ENCODE results near the gene OLA1. TPM values are rescaled to one million over a fixed set of nuclear protein-coding genes. Genes with fewer than 3 reads are reported as not detected.

OLA1 gene
- total RNA-seq, 1 experiment from 2014 or later, result 134 TPM

DNA sequence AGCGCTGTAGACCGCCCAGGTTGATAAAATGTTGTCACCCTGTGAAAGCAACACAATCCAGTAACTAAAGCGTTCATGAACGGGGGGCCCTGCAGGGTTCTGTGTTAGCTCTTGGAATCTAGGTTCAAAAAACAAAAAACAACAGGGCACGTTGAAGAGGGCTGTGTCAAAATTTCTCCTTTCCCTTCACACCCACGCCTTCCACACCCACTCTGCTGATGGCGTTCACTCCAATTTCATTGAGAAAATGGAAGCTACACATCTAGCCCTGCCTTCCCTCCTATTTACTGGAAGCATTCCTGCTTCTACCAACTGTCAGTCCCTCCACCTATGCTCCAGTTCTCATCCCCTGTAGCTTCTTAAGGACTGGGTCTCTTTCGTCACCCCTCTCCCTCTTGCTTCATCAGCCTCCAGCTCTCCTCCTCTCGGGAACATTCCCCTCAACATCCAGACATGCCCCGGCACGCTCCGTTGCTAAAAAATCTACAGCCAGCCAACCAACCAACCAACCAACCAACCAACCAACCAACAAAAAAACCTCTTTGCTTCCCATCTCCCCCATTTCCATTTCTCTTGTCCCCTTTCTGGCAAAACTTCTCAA, 184.7 kb downstream of the OLA1 start:
- no peak overlapping the region for H3K27ac ChIP-seq (ENCODE audit: low read length)
- no peak overlapping the region for H3K4me3 ChIP-seq (ENCODE audit: low read length)
- no peaks in the 10 kb centered on the region for H4K20me1 ChIP-seq (ENCODE audit: insufficient read depth, low read depth, low read length)
- no peak overlapping the region for H2AFZ ChIP-seq (ENCODE audit: low read length)
- no peaks in the 10 kb centered on the region for H3K9me2 ChIP-seq (replicated peaks; ENCODE audit: insufficient read depth, low read length)
- H3K4me2 ChIP-seq (ENCODE audit: low read depth, low read length, poor library complexity, severe bottlenecking), result no peak overlapping the region
- no peaks in the 10 kb centered on the region for H3K4me1 ChIP-seq (ENCODE audit: low read length)
- H3K27me3 ChIP-seq (ENCODE audit: low read length), result peaks cover 2% of the 10 kb centered on the region; the same call in 1 of the 2 replicates
- 0 out of 2 replicates have a peak, but pooled peaks cover 2% of the 10 kb centered on the region for H3K9me3 ChIP-seq (ENCODE audit: low read length)
- H3K36me3 ChIP-seq (ENCODE audit: insufficient read depth, low read length), result no peaks in the 10 kb centered on the region
- no peaks in the 10 kb centered on the region for H3K79me2 ChIP-seq (ENCODE audit: low read length)
- no peak for DNase-seq
- H3K9ac ChIP-seq (ENCODE audit: low read length), result no peak overlapping the region

DNA sequence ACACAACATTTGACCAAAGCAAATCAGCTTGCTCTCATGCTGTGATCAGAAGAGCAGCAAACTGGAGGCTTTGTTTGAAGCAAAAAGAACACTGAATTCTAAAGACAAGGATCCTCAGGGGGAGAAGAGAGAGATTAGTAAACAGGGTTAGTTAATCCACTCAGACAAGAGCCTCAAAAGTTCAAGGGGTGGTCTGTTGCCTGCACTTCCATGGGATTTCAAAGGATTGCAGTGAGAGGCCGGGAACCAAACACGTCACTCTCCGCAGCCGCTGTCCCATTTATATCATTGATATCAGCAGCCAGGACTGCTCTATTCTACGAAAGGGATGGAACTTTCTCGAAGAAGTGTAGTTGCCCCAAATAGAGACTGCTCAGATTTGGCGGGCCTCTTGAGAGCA, 185.4 kb downstream of the OLA1 start:
- Histone ChIP-seq H2AFZ (ENCODE audit: low read length) (no peak overlapping the region), H3K9ac (ENCODE audit: low read length) (no peak overlapping the region), H3K4me1 (ENCODE audit: low read length) (no peaks in the 10 kb centered on the region), H3K9me3 (ENCODE audit: low read length) (0 out of 2 replicates have a peak, but pooled peaks cover 2% of the 10 kb centered on the region), H3K9me2 (replicated peaks; ENCODE audit: insufficient read depth, low read length) (no peaks in the 10 kb centered on the region), H4K20me1 (ENCODE audit: insufficient read depth, low read depth, low read length) (no peaks in the 10 kb centered on the region), H3K27me3 (ENCODE audit: low read length) (peaks cover 3% of the 10 kb centered on the region; the same call in 1 of the 2 replicates), H3K4me3 (ENCODE audit: low read length) (no peak overlapping the region), H3K4me2 (ENCODE audit: low read depth, low read length, poor library complexity, severe bottlenecking) (no peak overlapping the region), H3K36me3 (ENCODE audit: insufficient read depth, low read length) (no peaks in the 10 kb centered on the region), H3K27ac (ENCODE audit: low read length) (no peak overlapping the region), H3K79me2 (ENCODE audit: low read length) (no peaks in the 10 kb centered on the region)
- DNase-seq, result no peak

DNA sequence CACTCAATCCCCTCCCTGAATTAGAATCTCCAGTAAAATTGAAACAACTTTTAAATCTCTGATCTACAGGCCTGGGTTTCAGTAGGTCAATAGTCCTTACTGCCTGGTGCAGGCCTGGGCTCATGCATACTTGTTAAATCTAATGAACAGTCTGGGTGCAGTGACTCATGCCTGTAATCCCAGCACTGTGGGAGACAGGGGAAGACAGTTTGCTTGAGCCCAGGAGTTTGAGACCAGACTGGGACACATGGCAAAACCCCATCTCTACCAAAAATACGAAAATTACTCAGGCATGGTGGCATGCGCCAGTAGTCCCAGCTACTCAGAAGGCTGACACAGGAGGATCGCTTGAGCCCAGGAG, 188.5 kb downstream of the OLA1 start:
- H3K79me2 ChIP-seq (ENCODE audit: low read length), result no peaks in the 10 kb centered on the region
- no peak overlapping the region for H3K4me3 ChIP-seq (ENCODE audit: low read length)
- peaks cover 3% of the 10 kb centered on the region; the same call in 1 of the 2 replicates for H3K27me3 ChIP-seq (ENCODE audit: low read length)
- H3K27ac ChIP-seq (ENCODE audit: low read length), result no peak overlapping the region
- no peak overlapping the region for H2AFZ ChIP-seq (ENCODE audit: low read length)
- 0 out of 2 replicates have a peak, but pooled peaks cover 2% of the 10 kb centered on the region for H3K9me3 ChIP-seq (ENCODE audit: low read length)
- no peak overlapping the region for H3K9ac ChIP-seq (ENCODE audit: low read length)
- no peak for DNase-seq
- no peaks in the 10 kb centered on the region for H4K20me1 ChIP-seq (ENCODE audit: insufficient read depth, low read depth, low read length)
- no peaks in the 10 kb centered on the region for H3K9me2 ChIP-seq (replicated peaks; ENCODE audit: insufficient read depth, low read length)
- H3K4me2 ChIP-seq (ENCODE audit: low read depth, low read length, poor library complexity, severe bottlenecking), result no peak overlapping the region
- H3K4me1 ChIP-seq (ENCODE audit: low read length), result no peaks in the 10 kb centered on the region
- H3K36me3 ChIP-seq (ENCODE audit: insufficient read depth, low read length), result no peaks in the 10 kb centered on the region

DNA sequence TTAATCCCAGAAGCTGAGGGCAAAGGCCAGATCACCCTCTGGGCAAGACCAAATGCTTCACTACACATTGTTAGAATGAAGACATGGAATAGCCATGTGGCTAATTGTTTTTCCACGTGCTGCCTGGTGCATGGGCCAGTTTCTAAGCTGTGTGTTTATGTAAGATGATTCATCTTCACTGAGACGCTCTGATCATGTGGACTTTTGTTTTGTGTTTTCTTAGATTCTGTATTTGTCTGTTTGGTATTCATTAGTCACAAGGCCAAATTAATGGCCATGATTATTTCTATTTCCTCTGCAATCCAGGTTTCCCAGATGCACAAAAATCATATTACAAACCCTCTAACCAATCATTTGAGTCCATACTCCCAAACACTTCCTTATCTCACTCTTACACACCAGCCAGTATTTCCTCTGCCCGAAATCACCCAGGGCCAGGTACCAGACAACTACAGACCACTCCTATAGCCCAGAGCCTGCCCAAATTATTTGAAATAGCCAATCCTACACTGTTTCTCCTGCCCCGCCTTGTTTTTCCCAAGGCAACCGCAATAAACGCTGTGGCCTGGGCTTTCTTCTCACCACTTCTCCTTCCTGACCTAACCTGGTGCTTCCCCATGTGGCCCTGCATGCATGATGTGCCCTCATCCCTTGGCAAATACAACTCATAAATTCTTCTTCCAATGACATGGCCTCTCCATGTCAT, 189.0 kb downstream of the OLA1 start:
- H3K9me2 ChIP-seq (replicated peaks; ENCODE audit: insufficient read depth, low read length), result no peaks in the 10 kb centered on the region
- no peaks in the 10 kb centered on the region for H4K20me1 ChIP-seq (ENCODE audit: insufficient read depth, low read depth, low read length)
- peaks cover 3% of the 10 kb centered on the region; the same call in 1 of the 2 replicates for H3K27me3 ChIP-seq (ENCODE audit: low read length)
- no peak for DNase-seq
- no peaks in the 10 kb centered on the region for H3K79me2 ChIP-seq (ENCODE audit: low read length)
- no peak overlapping the region for H3K4me3 ChIP-seq (ENCODE audit: low read length)
- H3K4me2 ChIP-seq (ENCODE audit: low read depth, low read length, poor library complexity, severe bottlenecking), result no peak overlapping the region
- H2AFZ ChIP-seq (ENCODE audit: low read length), result no peak overlapping the region
- H3K27ac ChIP-seq (ENCODE audit: low read length), result no peak overlapping the region
- no peak overlapping the region for H3K9ac ChIP-seq (ENCODE audit: low read length)
- no peaks in the 10 kb centered on the region for H3K36me3 ChIP-seq (ENCODE audit: insufficient read depth, low read length)
- H3K4me1 ChIP-seq (ENCODE audit: low read length), result no peaks in the 10 kb centered on the region
- H3K9me3 ChIP-seq (ENCODE audit: low read length), result 0 out of 2 replicates have a peak, but pooled peaks cover 2% of the 10 kb centered on the region

DNA sequence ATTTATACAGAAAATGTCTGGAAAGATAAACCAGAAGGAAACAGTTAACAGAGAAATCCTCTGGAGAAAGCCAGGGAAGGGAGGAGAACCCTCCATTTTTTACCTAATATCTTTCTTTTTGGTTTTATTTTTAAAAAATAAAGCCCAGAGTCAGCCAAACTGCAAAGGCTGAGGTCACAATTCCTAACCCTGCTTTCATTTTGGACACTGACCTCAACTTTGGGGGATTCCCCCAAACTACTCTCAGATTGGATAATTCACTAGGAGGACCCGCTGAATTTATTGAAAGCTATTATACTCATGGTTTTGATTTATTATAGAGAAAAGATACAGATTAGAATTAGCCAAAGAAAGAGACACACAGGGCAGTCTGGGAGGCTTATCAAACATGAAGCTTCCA, 189.9 kb downstream of the OLA1 start:
- Histone ChIP-seq H3K36me3 (ENCODE audit: insufficient read depth, low read length) (no peaks in the 10 kb centered on the region), H2AFZ (ENCODE audit: low read length) (no peak overlapping the region), H3K9ac (ENCODE audit: low read length) (no peak overlapping the region), H3K4me3 (ENCODE audit: low read length) (no peak overlapping the region), H3K4me2 (ENCODE audit: low read depth, low read length, poor library complexity, severe bottlenecking) (no peak overlapping the region), H3K4me1 (ENCODE audit: low read length) (no peaks in the 10 kb centered on the region), H3K27ac (ENCODE audit: low read length) (no peak overlapping the region), H3K27me3 (ENCODE audit: low read length) (peaks cover 3% of the 10 kb centered on the region; the same call in 1 of the 2 replicates), H4K20me1 (ENCODE audit: insufficient read depth, low read depth, low read length) (no peaks in the 10 kb centered on the region), H3K79me2 (ENCODE audit: low read length) (no peaks in the 10 kb centered on the region), H3K9me2 (replicated peaks; ENCODE audit: insufficient read depth, low read length) (no peaks in the 10 kb centered on the region), H3K9me3 (ENCODE audit: low read length) (0 out of 2 replicates have a peak, but pooled peaks cover 2% of the 10 kb centered on the region)
- DNase-seq, result no peak

DNA sequence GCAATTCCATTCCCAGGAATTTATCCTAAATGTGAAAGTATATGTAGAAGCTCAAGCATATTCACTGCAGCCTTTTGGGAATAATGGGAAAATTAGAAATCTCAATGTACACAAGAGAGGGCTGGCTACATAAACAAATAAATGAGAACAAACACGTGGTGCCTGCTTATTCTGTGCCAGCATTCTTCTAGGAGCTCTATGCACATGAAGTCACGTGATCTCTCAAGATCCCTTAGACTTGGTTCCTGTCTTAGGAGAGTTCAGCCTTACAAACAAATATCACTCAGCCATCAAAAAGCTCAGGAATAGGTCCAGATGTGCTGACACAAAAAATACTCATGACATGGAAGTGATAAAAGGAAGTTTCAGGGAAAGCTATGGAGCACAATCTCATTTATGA, 190.3 kb downstream of the OLA1 start:
- H3K4me2 ChIP-seq (ENCODE audit: low read depth, low read length, poor library complexity, severe bottlenecking), result no peak overlapping the region
- no peak for DNase-seq
- H3K27ac ChIP-seq (ENCODE audit: low read length), result no peak overlapping the region
- no peak overlapping the region for H3K4me3 ChIP-seq (ENCODE audit: low read length)
- H3K36me3 ChIP-seq (ENCODE audit: insufficient read depth, low read length), result no peaks in the 10 kb centered on the region
- H3K4me1 ChIP-seq (ENCODE audit: low read length), result no peaks in the 10 kb centered on the region
- 0 out of 2 replicates have a peak, but pooled peaks cover 2% of the 10 kb centered on the region for H3K9me3 ChIP-seq (ENCODE audit: low read length)
- no peak overlapping the region for H3K9ac ChIP-seq (ENCODE audit: low read length)
- no peaks in the 10 kb centered on the region for H4K20me1 ChIP-seq (ENCODE audit: insufficient read depth, low read depth, low read length)
- no peak overlapping the region for H2AFZ ChIP-seq (ENCODE audit: low read length)
- H3K27me3 ChIP-seq (ENCODE audit: low read length), result peaks cover 3% of the 10 kb centered on the region; the same call in 1 of the 2 replicates
- H3K79me2 ChIP-seq (ENCODE audit: low read length), result no peaks in the 10 kb centered on the region
- H3K9me2 ChIP-seq (replicated peaks; ENCODE audit: insufficient read depth, low read length), result no peaks in the 10 kb centered on the region

DNA sequence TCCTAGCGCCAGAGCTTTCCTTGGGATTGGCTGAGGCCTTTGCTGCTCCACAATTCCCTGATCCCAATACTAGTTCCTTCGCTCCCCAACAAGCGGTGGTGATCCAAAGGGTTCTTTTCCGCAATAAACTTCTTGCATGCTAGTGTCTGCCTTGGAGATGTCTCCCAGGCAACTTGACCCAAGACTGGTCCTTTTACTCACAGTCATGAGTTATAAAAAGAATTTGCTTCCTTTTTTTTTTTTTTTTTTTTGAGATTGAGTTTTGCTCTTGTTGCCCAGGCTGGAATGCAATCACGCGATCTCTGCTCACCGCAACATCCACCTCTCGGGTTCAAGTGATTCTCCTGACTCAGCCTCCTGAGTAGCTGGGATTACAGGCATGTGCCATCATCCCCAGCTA, 193.4 kb downstream of the OLA1 start:
- Histone ChIP-seq H3K9ac (ENCODE audit: low read length) (no peak overlapping the region), H3K27ac (ENCODE audit: low read length) (no peak overlapping the region), H3K79me2 (ENCODE audit: low read length) (no peaks in the 10 kb centered on the region), H4K20me1 (ENCODE audit: insufficient read depth, low read depth, low read length) (no peaks in the 10 kb centered on the region), H3K9me2 (replicated peaks; ENCODE audit: insufficient read depth, low read length) (no peaks in the 10 kb centered on the region), H3K27me3 (ENCODE audit: low read length) (peaks cover 3% of the 10 kb centered on the region; the same call in 1 of the 2 replicates), H3K4me1 (ENCODE audit: low read length) (no peaks in the 10 kb centered on the region), H3K4me2 (ENCODE audit: low read depth, low read length, poor library complexity, severe bottlenecking) (no peak overlapping the region), H2AFZ (ENCODE audit: low read length) (no peak overlapping the region), H3K4me3 (ENCODE audit: low read length) (no peak overlapping the region), H3K36me3 (ENCODE audit: insufficient read depth, low read length) (no peaks in the 10 kb centered on the region), H3K9me3 (ENCODE audit: low read length) (0 out of 2 replicates have a peak, but pooled peaks cover 2% of the 10 kb centered on the region)
- DNase-seq, result no peak

DNA sequence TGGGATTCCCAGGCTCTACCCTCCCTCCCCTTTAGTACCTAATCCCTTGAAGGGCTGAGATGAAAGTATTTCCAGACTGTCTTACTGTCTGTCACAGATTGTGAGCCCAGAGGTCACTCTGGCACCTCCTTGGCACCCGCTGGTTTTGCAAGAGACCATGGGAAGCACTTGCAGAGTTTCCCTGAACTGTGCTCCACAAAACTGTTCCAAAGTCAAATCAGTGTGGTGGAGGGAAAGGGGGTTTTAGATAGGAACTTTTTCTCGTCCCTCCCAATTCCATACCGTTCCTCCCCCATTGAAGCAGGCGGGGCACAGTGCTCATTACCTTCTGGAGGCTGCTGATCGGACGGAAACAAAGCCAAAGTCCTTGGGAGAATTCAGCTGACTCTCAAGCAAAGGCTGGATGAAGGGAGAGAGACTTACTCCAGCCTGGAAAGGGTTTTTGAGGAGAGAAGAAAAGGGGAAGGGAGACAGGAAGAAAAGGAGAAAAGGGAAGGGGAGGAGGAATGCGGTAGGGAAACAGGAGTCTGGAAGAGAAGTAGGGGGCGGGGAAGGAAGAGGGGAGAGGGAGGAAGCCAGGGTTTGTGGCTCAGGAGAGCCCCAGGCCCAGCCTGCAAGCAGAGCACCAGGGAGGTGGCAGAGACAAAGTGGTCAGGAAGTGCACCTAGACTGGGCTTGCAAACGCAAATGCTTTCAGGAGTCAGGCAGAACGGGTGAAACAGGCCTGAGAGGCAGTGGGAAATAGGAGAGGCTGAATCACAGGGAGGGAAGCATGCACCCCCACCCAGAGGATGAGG, 194.8 kb downstream of the OLA1 start:
- H4K20me1 ChIP-seq (ENCODE audit: insufficient read depth, low read depth, low read length), result no peaks in the 10 kb centered on the region
- DNase-seq, result no peak
- no peak overlapping the region for H3K4me3 ChIP-seq (ENCODE audit: low read length)
- H2AFZ ChIP-seq (ENCODE audit: low read length), result no peak overlapping the region
- no peak overlapping the region for H3K4me2 ChIP-seq (ENCODE audit: low read depth, low read length, poor library complexity, severe bottlenecking)
- H3K36me3 ChIP-seq (ENCODE audit: insufficient read depth, low read length), result no peaks in the 10 kb centered on the region
- H3K27me3 ChIP-seq (ENCODE audit: low read length), result 0 out of 2 replicates have a peak, but pooled peaks cover under 1% of the 10 kb centered on the region
- no peak overlapping the region for H3K9ac ChIP-seq (ENCODE audit: low read length)
- no peaks in the 10 kb centered on the region for H3K79me2 ChIP-seq (ENCODE audit: low read length)
- 0 out of 2 replicates have a peak, but pooled peaks cover under 1% of the 10 kb centered on the region for H3K9me3 ChIP-seq (ENCODE audit: low read length)
- no peaks in the 10 kb centered on the region for H3K9me2 ChIP-seq (replicated peaks; ENCODE audit: insufficient read depth, low read length)
- H3K4me1 ChIP-seq (ENCODE audit: low read length), result no peaks in the 10 kb centered on the region
- no peak overlapping the region for H3K27ac ChIP-seq (ENCODE audit: low read length)

Data from Karpas-422 (cell line).